Astrocyte (in vitro differentiated cells and primary cell): Measurements from ENCODE around the gene FERMT3. TPM values are rescaled to one million over a fixed set of nuclear protein-coding genes. Genes with fewer than 3 reads are reported as not detected.

Experiments used
- DNase-seq: peaks from one replicate; pipeline ENCODE4 v3.0.0-alpha.2; 2010; ENCODE audit warnings: low read depth
- FAIRE-seq: peaks from 2 replicates; lab custom pipeline; 2011; peaks lifted over from hg19 to GRCh38; lab: Jason Lieb, UNC
- H2AFZ ChIP-seq: 2 replicates; pipeline ENCODE4 v1.6.0; 2012; ENCODE audit warnings: low read depth, low read length, inconsistent platforms
- H3K27ac ChIP-seq: 2 replicates; pipeline ENCODE4 v1.5.1; 2011; ENCODE audit warnings: low read depth, low read length, inconsistent platforms
- H3K27me3 ChIP-seq: 2 replicates; pipeline ENCODE4 v1.6.0; 2011; ENCODE audit warnings: low read length, inconsistent platforms; ENCODE audit not compliant: insufficient read depth
- H3K36me3 ChIP-seq: 2 replicates; pipeline ENCODE4 v1.5.1; 2011; ENCODE audit warnings: low read length, inconsistent platforms; ENCODE audit not compliant: insufficient read depth
- H3K4me1 ChIP-seq: 2 replicates; pipeline ENCODE4 v1.5.1; 2011; ENCODE audit warnings: low read length, inconsistent platforms; ENCODE audit not compliant: insufficient read depth
- H3K4me2 ChIP-seq: 2 replicates; pipeline ENCODE4 v1.6.0; 2012; ENCODE audit warnings: low read length, inconsistent platforms
- H3K4me3 ChIP-seq: 2 replicates; pipeline ENCODE4 v1.5.1; 2011; ENCODE audit warnings: low read depth, mild to moderate bottlenecking, low read length, inconsistent platforms; ENCODE audit not compliant: insufficient read depth
- H3K79me2 ChIP-seq: 2 replicates; pipeline ENCODE4 v1.6.0; 2012; ENCODE audit warnings: mild to moderate bottlenecking, low read length, inconsistent platforms; ENCODE audit not compliant: insufficient read depth
- H3K9ac ChIP-seq: 2 replicates; pipeline ENCODE4 v1.6.0; 2012; ENCODE audit warnings: mild to moderate bottlenecking, low read length, inconsistent platforms
- H3K9me3 ChIP-seq: 2 replicates; pipeline ENCODE4 v1.5.1; 2012; ENCODE audit warnings: low read depth, mild to moderate bottlenecking, low read length, inconsistent platforms; ENCODE audit not compliant: insufficient read depth
- H4K20me1 ChIP-seq: 2 replicates; pipeline ENCODE4 v1.6.0; 2012; ENCODE audit warnings: low read length, inconsistent platforms; ENCODE audit not compliant: insufficient read depth
- H3K27ac Mint-ChIP-seq: one replicate; pipeline ENCODE4 v1.8.0; 2021; ENCODE audit warnings: mild to moderate bottlenecking, mixed read lengths; ENCODE audit not compliant: unreplicated experiment
- H3K27me3 Mint-ChIP-seq: one replicate; pipeline ENCODE4 v1.8.0; 2021; ENCODE audit warnings: low read depth, mixed read lengths; ENCODE audit not compliant: unreplicated experiment
- H3K36me3 Mint-ChIP-seq: one replicate; pipeline ENCODE4 v1.8.0; 2021; ENCODE audit warnings: low read depth, mixed read lengths; ENCODE audit not compliant: unreplicated experiment
- H3K4me1 Mint-ChIP-seq: one replicate; pipeline ENCODE4 v1.8.0; 2021; ENCODE audit warnings: low read depth, mixed read lengths; ENCODE audit not compliant: unreplicated experiment
- H3K4me3 Mint-ChIP-seq: one replicate; pipeline ENCODE4 v1.8.0; 2021; ENCODE audit warnings: mild to moderate bottlenecking, moderate library complexity, mixed read lengths; ENCODE audit not compliant: unreplicated experiment
- H3K9me3 Mint-ChIP-seq: one replicate; pipeline ENCODE4 v1.8.0; 2021; ENCODE audit warnings: mild to moderate bottlenecking, mixed read lengths; ENCODE audit not compliant: unreplicated experiment
- CTCF ChIP-seq: IDR thresholded peaks from 2 replicates; pipeline ENCODE4 v1.5.1; 2011; ENCODE audit warnings: low read depth, mild to moderate bottlenecking, inconsistent platforms, low read length, moderate library complexity; ENCODE audit not compliant: insufficient read depth
- EZH2 ChIP-seq: IDR thresholded peaks from 2 replicates; pipeline ENCODE4 v1.6.1; 2012; ENCODE audit warnings: mild to moderate bottlenecking, low read length, inconsistent platforms; ENCODE audit not compliant: insufficient read depth
- total RNA-seq: library from RNA; stranded (reverse); gene quantifications from 2 replicates; pipeline ENCODE4 v1.2.1, GENCODE V29; 2021

Gene FERMT3
- total RNA-seq, 1 donor from 2014 or later: 1.3 TPM

GRCh38 chr11:64251016-64251752, 44.7 kb downstream of the FERMT3 start, which contains the start of gene PLCB3:
PLCB3 (plus strand) TSS chr11:64251530; CDS start chr11:64251650, 120 bp downstream.
- Mint-ChIP-seq H3K36me3 (peaks cover 7% of the 10 kb centered on the region), H3K27ac (peak within 1 kb of the TSS; percentile 87), H3K27me3 (no peaks in the 10 kb centered on the region), H3K9me3 (no peaks in the 10 kb centered on the region), H3K4me3 (peak within 1 kb of the TSS; percentile 91), H3K4me1 (peaks cover 9% of the 10 kb centered on the region)
- H3K36me3 ChIP-seq: peaks cover 3% of the 10 kb centered on the region
- H4K20me1 ChIP-seq: peaks cover 29% of the 10 kb centered on the region
- H3K79me2 ChIP-seq: peaks cover 31% of the 10 kb centered on the region
- FAIRE-seq (no peak), DNase-seq (no peak)
- H3K4me2 ChIP-seq: peak within 1 kb of the TSS; percentile 99
- H3K9ac ChIP-seq: peak within 1 kb of the TSS; percentile 88
- H2AFZ ChIP-seq: peak within 1 kb of the TSS; percentile 78
- peaks cover 22% of the 10 kb centered on the region for H3K4me1 ChIP-seq
- peak within 1 kb of the TSS; percentile 33 for H3K27ac ChIP-seq
- H3K9me3 ChIP-seq: no peaks in the 10 kb centered on the region
- TF ChIP-seq EZH2: no peak
- peak; percentile 27 for TF ChIP-seq CTCF
- H3K4me3 ChIP-seq: peak within 1 kb of the TSS; percentile 80
- no peaks in the 10 kb centered on the region for H3K27me3 ChIP-seq

GRCh38 chr11:64251753-64252002, 45.2 kb downstream of the FERMT3 start:
- peaks cover 29% of the 10 kb centered on the region for H3K79me2 ChIP-seq
- H3K27me3 Mint-ChIP-seq: no peaks in the 10 kb centered on the region
- FAIRE-seq (no peak), DNase-seq (no peak)
- peak overlapping the region; percentile 55 for H2AFZ ChIP-seq
- peak overlapping the region; percentile 91 for H3K4me3 Mint-ChIP-seq
- H3K4me3 ChIP-seq: peak overlapping the region; percentile 80
- H3K4me1 Mint-ChIP-seq: peaks cover 9% of the 10 kb centered on the region
- peaks cover 29% of the 10 kb centered on the region for H4K20me1 ChIP-seq
- peak overlapping the region; percentile 87 for H3K27ac Mint-ChIP-seq
- H3K36me3 ChIP-seq: peaks cover 5% of the 10 kb centered on the region
- peak overlapping the region; percentile 33 for H3K27ac ChIP-seq
- H3K27me3 ChIP-seq: no peaks in the 10 kb centered on the region
- H3K9me3 Mint-ChIP-seq: no peaks in the 10 kb centered on the region
- peak overlapping the region; percentile 88 for H3K9ac ChIP-seq
- TF ChIP-seq EZH2: no peak
- no peak for TF ChIP-seq CTCF
- H3K4me2 ChIP-seq: peak overlapping the region; percentile 99
- H3K9me3 ChIP-seq: no peaks in the 10 kb centered on the region
- peaks cover 7% of the 10 kb centered on the region for H3K36me3 Mint-ChIP-seq
- H3K4me1 ChIP-seq: peaks cover 22% of the 10 kb centered on the region
